HG02884 (cell line): ENCODE measurements around the gene POU3F4.
A peak's percentile ranks its signal among the peaks of the same experiment; 100 is the strongest.

Experiments
- ATAC-seq: cut with Tn5 transposase; IDR thresholded peaks from one replicate; pipeline ENCODE4 v1.9.1; 2021; ENCODE audit warnings: mild to moderate bottlenecking, moderate library complexity; ENCODE audit not compliant: unreplicated experiment

POU3F4 gene

GRCh38 chrX:83508006-83508405, at the start of gene POU3F4:
Gene POU3F4, plus strand, starts transcription at chrX:83508290. Its CDS starts 35 bp downstream, at chrX:83508325.
- ATAC-seq: peak; percentile 92

GRCh38 chrX:83469551-83469950, 38.5 kb upstream of the POU3F4 start:
- peak; percentile 84 for ATAC-seq

GRCh38 chrX:83495898-83496297, 12.2 kb upstream of the POU3F4 start:
- no peak for ATAC-seq

DNA sequence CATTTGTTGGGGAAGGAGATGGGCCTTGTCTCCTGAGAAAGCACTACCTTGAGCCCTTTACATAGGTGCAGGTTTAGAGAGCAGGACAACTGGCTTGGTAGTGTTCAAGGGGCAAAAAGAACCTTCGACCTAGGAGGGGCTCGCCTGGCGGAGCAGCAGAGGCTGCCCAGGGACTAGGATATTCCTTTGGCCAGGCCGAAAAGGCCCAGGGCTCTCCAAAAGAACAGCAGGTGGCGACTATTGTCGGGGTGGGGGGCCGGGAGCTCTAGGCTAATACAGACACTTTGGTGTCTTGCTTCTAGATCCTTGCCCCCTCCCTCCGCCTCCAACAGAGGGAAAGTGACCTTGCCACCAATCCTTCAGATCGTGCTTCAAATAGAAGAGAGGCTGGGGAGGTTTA, 7.1 kb upstream of the POU3F4 start:
- ATAC-seq: no peak

DNA sequence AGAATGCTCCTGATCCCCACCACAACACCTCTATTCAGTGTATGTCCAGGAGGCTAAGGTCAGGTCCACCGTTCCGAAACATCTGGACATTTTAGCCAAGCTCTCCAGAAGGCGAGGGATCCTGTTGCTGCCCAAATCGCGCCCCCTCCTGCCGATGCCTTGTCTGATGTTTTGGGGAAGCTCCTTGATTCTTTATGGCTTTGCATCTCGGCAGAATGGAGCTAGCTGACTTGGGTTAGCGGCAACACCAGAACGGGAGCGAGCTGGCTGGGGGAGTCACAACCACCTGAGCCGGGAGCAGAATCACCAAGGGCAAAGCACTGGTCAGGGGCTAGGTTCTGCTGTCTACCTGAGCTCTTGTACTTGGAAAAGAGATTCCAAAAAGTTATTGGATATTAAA, 6.6 kb upstream of the POU3F4 start:
- ATAC-seq: no peak

DNA sequence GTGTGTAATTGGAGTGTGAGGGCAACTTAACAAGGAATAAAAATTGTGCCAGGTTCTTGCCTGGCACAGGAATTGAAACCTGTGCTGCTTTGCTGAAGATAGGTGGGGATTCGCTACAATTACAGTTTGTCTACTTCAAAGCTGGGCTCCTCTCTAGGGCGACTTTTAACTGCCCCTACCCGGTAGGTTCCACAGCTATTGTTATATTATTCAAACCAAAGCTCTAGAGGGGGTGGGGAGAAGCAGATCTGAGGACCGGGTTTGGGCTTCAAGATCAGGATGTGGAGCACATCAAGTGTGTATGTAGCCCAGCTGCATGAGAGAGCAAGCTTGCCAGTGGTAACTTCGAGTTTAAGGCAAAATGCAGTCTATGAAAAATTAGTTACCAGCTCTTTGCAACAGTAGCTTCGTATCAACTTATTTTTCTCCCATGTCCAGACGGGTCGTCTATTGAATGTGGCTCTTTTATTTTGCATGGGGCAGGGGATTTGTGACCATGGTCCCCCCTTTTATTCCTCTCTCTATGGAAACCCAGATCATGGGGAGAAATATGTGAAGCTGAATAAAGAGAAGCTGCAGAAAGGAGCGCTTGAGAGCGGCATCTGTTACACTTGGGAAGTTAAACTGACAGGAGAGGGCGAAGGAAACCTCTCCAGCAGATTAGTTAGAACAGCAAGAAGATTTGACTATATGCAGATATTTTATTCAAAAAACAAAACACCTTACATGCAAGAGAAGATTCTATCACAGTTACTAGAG, 3.2 kb upstream of the POU3F4 start:
- ATAC-seq: no peak

- no peak for ATAC-seq
These were observed 600 bp downstream of the POU3F4 start for GRCh38 chrX:83508526-83509253.

- ATAC-seq: no peak
These were observed 1.2 kb downstream of the POU3F4 start for GRCh38 chrX:83509254-83509801.

DNA sequence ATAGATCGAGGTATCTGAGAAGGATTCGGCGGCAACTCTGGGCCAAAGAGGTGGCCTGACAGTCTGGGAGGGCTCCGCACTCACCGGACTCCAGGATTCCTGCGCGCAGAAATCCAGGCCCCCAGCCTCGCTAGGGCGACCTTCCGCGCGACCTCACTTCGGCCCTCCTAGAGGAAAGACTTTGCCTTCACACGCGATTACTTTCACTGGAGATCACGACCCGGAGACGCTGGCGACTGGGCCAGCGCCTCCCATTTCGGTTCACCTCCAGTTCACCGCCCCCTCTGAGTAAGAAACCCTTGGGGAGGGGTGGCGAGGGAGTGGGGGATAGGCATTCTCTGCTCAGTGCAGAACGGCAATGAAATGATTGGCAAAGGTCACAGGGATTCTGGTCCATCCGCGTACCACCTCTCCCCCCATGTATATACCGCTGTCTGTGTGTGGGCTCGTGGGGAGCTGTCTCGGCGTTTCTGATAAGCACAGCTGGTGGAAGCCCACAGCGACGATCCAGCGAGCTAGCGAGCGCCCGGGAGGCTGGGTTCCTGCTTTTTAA, 2.5 kb downstream of the POU3F4 start:
- no peak for ATAC-seq

- no peak for ATAC-seq
These were observed 3.1 kb downstream of the POU3F4 start for GRCh38 chrX:83511208-83511607.

DNA sequence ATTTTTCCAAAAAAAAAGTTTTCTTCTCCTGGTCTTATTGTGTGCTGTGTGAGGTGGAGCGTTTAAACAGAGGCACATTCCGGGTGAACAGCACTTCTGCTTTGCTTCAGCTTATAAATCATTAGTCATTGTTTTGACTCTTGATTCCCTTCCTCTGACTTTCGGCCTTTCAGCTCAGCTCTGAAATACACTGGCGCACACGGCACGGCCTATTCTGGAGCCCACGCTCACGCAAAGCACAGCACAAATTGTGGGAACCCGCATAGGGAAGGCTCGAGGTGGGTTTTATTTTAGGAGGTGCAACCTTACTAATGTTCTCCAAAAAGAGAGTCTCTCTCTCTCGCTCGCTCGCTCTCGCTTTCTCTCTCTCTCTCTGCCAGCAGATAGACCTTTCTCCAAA, 4.0 kb downstream of the POU3F4 start:
- ATAC-seq: no peak

DNA sequence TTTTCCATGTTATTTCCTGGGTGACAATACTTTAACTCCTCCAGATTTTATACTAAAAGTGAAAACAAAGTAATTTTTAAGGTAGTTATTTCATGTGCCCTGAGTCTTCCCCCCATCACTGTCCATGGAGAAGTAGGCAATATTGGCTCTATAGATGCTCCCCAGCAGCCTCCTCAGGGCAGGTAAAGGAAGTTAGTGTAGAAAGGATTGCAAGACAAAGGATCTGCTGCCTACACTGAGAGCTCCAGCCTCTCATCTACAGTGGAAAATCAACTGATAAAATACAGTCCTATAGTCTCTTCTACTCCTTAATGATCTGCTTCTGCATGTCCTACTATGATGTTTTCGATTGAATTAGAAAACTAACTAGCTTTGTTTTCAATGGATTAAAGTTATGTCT, 8.5 kb downstream of the POU3F4 start:
- ATAC-seq: no peak

DNA sequence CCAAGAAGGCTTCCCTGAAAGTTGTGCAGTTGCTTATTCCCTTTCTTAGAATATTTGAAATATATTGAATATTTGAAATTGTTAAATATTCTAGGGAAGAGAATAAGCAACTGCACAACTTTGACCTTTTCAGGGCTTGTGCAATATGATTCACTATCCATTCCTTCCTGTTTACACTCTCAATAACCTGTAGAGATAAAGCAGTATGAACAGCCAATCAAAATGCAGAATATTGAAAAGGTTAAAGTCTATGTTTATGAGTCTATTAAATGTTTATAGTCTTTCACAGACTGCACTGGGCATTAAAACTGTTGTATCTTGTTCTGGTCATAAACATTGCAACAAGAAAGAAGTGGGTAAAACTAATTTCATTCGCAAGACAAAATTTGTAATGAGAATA, 13.8 kb downstream of the POU3F4 start:
- no peak for ATAC-seq

- ATAC-seq: no peak
These were observed 21.9 kb downstream of the POU3F4 start for GRCh38 chrX:83529950-83530349.

DNA sequence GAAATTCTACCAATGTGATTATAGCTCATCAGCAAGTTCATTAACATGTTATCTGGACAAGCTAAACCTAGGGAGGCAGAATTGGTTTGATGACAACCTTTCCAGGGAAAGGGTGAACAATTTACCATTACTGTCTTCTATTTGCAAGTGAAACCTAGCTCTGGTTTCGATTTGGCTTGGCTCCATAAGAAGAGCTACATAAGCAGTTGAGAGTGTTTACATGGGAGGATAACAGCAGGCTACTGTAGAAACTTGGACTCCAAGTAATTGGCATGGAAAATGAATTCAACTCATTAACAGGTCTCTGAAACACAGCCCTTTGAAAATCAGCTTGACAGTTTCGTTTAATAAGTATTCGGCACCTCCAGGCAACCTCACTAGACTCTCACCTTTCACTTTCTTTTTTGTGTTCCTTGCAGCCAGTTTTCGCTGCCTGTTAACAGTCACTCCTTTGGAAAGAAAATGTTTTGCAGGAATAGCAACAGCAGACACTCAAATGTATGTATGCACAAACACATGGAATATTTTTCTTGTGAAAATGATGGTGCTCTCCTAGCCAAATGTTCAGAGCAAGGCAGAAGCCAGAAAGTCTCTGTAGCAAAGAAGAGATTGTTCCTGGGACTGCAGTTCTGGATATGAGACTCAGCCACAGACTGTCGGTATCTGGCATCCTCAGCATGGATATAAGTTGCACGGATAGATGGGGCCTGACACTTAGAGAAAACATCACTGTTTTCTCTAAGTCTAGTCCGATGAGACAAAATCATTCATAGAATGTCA, 27.5 kb downstream of the POU3F4 start:
- ATAC-seq: no peak
